Measurements from ENCODE around the gene MVD. TPM values are rescaled to one million over a fixed set of nuclear protein-coding genes. Genes with fewer than 3 reads are reported as not detected.

The MVD gene
- total RNA-seq, 1 donor from 2014 or later, result 78.1 TPM

DNA sequence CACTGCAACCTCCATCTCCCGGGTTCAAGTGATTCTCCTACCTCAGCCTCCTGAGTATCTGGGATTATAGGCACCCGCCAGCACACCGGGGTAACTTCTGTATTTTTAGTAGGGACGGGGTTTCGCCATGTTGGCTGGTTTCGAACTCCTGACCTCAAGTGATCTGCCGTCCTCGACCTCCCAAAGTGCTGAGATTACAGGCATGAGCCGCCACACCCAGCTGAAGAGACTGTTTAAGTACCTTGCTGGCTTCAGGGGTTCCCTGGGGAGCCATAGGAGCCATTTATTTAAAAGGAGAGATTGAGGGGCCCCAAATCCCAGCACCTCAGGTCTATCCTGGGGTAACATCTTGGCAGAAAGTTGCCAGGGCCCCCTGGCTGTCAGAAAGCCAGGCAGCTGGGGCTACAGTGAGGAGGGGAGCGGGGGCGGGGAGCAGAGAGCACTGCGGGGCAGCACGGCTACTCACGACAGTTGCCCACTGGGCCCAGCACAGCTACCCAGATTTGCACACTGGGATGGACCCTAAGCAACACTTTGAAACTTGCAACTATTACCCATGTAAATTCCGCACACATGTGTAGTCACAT lies 21.8 kb upstream of the MVD start:
- H3K4me3 Mint-ChIP-seq (ENCODE audit: low read depth), result no peak overlapping the region
- peaks cover 38% of the 10 kb centered on the region for H3K27me3 Mint-ChIP-seq
- DNase-seq (ENCODE audit: low spot score, unreplicated experiment), result no peak
- peaks cover 6% of the 10 kb centered on the region for H3K4me1 Mint-ChIP-seq (ENCODE audit: low read depth)
- H3K27ac Mint-ChIP-seq, result no peak overlapping the region
- H3K36me3 Mint-ChIP-seq (ENCODE audit: insufficient read depth), result no peaks in the 10 kb centered on the region
- H3K9me3 Mint-ChIP-seq (ENCODE audit: low read depth), result no peaks in the 10 kb centered on the region
- TF ChIP-seq, protein P1, sequence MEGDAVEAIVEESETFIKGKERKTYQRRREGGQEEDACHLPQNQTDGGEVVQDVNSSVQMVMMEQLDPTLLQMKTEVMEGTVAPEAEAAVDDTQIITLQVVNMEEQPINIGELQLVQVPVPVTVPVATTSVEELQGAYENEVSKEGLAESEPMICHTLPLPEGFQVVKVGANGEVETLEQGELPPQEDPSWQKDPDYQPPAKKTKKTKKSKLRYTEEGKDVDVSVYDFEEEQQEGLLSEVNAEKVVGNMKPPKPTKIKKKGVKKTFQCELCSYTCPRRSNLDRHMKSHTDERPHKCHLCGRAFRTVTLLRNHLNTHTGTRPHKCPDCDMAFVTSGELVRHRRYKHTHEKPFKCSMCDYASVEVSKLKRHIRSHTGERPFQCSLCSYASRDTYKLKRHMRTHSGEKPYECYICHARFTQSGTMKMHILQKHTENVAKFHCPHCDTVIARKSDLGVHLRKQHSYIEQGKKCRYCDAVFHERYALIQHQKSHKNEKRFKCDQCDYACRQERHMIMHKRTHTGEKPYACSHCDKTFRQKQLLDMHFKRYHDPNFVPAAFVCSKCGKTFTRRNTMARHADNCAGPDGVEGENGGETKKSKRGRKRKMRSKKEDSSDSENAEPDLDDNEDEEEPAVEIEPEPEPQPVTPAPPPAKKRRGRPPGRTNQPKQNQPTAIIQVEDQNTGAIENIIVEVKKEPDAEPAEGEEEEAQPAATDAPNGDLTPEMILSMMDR (IDR thresholded peaks at IDR 0.05; ENCODE audit: unreplicated experiment), result no peak

- Mint-ChIP-seq H3K27ac (no peak overlapping the region), H3K4me3 (ENCODE audit: low read depth) (no peak overlapping the region), H3K27me3 (peaks cover 22% of the 10 kb centered on the region), H3K36me3 (ENCODE audit: insufficient read depth) (no peaks in the 10 kb centered on the region), H3K4me1 (ENCODE audit: low read depth) (peaks cover 2% of the 10 kb centered on the region), H3K9me3 (ENCODE audit: low read depth) (no peaks in the 10 kb centered on the region)
- DNase-seq (ENCODE audit: low spot score, unreplicated experiment), result no peak
- TF ChIP-seq, protein P1 (IDR thresholded peaks at IDR 0.05; ENCODE audit: unreplicated experiment), result no peak
Measured at GRCh38 chr16:88681709-88682451, 19.0 kb upstream of the MVD start.

DNA sequence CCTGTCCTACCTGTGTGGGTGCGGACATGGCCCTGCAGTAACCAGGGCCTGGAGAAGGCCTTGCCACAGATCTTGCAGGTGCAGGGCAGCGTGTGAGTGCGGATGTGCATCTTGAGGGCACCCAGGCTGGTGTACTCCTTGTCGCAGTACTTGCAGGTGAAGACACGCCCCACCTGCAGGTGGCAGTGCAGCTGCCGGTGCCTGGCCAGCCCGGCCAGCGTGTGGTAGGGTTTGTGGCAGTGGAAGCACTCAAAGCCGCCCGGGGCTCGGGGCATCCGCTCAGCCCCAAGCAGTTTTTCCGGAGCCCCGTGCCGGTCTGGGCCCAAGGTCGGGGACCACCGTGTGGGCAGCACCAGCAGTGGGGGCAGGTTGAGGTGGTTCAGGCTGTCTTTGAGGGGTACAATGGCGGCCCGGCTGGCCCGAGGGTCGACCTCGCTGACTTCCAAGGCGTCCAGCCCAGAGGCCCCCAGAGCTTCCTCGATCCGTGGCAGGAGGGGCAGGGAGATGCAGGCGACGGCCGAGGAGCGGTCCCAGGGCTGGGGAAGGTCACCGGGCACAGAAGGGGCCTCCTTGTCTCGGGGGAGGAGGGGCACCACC lies 18.3 kb upstream of the MVD start:
- Mint-ChIP-seq H3K27ac (no peak overlapping the region), H3K9me3 (ENCODE audit: low read depth) (no peaks in the 10 kb centered on the region), H3K4me3 (ENCODE audit: low read depth) (no peak overlapping the region), H3K4me1 (ENCODE audit: low read depth) (peaks cover 2% of the 10 kb centered on the region), H3K36me3 (ENCODE audit: insufficient read depth) (no peaks in the 10 kb centered on the region), H3K27me3 (peaks cover 22% of the 10 kb centered on the region)
- no peak for DNase-seq (ENCODE audit: low spot score, unreplicated experiment)
- TF ChIP-seq, protein P1 (IDR thresholded peaks at IDR 0.05; ENCODE audit: unreplicated experiment), result peak; percentile 40

- peaks cover 22% of the 10 kb centered on the region for H3K27me3 Mint-ChIP-seq
- H3K9me3 Mint-ChIP-seq (ENCODE audit: low read depth), result no peaks in the 10 kb centered on the region
- no peak overlapping the region for H3K4me3 Mint-ChIP-seq (ENCODE audit: low read depth)
- no peak overlapping the region for H3K27ac Mint-ChIP-seq
- TF ChIP-seq, protein P1 (IDR thresholded peaks at IDR 0.05; ENCODE audit: unreplicated experiment), result no peak
- peaks cover 2% of the 10 kb centered on the region for H3K4me1 Mint-ChIP-seq (ENCODE audit: low read depth)
- no peaks in the 10 kb centered on the region for H3K36me3 Mint-ChIP-seq (ENCODE audit: insufficient read depth)
- DNase-seq (ENCODE audit: low spot score, unreplicated experiment), result no peak
Measured at GRCh38 chr16:88680554-88681083, 17.7 kb upstream of the MVD start.

GRCh38 chr16:88678224-88678979 lies 15.5 kb upstream of the MVD start:
- Mint-ChIP-seq H3K27ac (no peak overlapping the region), H3K4me3 (ENCODE audit: low read depth) (no peak overlapping the region), H3K9me3 (ENCODE audit: low read depth) (no peaks in the 10 kb centered on the region), H3K4me1 (ENCODE audit: low read depth) (no peaks in the 10 kb centered on the region), H3K36me3 (ENCODE audit: insufficient read depth) (no peaks in the 10 kb centered on the region), H3K27me3 (peaks cover 5% of the 10 kb centered on the region)
- TF ChIP-seq, protein P1 (IDR thresholded peaks at IDR 0.05; ENCODE audit: unreplicated experiment), result no peak
- no peak for DNase-seq (ENCODE audit: low spot score, unreplicated experiment)
